BJ (cell line): ENCODE results near the gene RIPPLY2. TPM values are rescaled to one million over a fixed set of nuclear protein-coding genes. Genes with fewer than 3 reads are reported as not detected.
"Not testable (repeated sequence)": the region's sequence is repeated elsewhere in the genome, so short reads cannot be mapped to it uniquely, and the experiment has no call there.

Source experiments
- CTCF ChIA-PET: fragments of 350-600 bp; formaldehyde crosslinking; extraction: SDS; loops from one replicate; lab custom pipeline; 2021; ENCODE audit warnings: antibody characterized with exemption, inconsistent platforms; lab: Yijun Ruan, JAX
- POLR2A ChIA-PET: fragments of 300-600 bp; sonication (Branson Sonifier 250); formaldehyde crosslinking; extraction: SDS; loops from one replicate; lab custom pipeline; 2021; ENCODE audit warnings: antibody characterized with exemption; lab: Charles Lee
- DNase-seq: peaks from one replicate; pipeline ENCODE4 v3.0.0-alpha.2; 2011; ENCODE audit warnings: low read depth
- H3K27me3 ChIP-seq: 2 replicates; pipeline ENCODE4 v1.6.0; 2011; ENCODE audit warnings: low read length; ENCODE audit not compliant: control insufficient read depth, insufficient read depth
- H3K36me3 ChIP-seq: 2 replicates; pipeline ENCODE4 v1.5.1; 2011; ENCODE audit warnings: low read length; ENCODE audit not compliant: control insufficient read depth, insufficient read depth
- H3K4me3 ChIP-seq: 2 replicates; pipeline ENCODE4 v1.5.1; 2011; ENCODE audit warnings: low read depth, mild to moderate bottlenecking, control low read depth, low read length
- polyA minus RNA-seq: library from RNA; depleted of rRNA, polyadenylated mRNA; stranded (reverse); fragments of >200 nt; gene quantifications from 2 replicates; pipeline ENCODE4 v1.2.3, GENCODE V29; 2011; rRNA and poly(A)+ RNA removed
- polyA plus RNA-seq: library from polyadenylated mRNA; depleted of rRNA; stranded (reverse); fragments of >200 nt; gene quantifications from 2 replicates; pipeline ENCODE4 v1.2.3, GENCODE V29; 2011; rRNA removed
- TF ChIP-seq, protein P1 (sequence below): IDR thresholded peaks from 2 replicates; pipeline ENCODE4 v1.5.1; 2011; ENCODE audit warnings: low read depth, mild to moderate bottlenecking, control low read depth, inconsistent platforms, low read length, moderate library complexity; ENCODE audit not compliant: insufficient read depth

Gene RIPPLY2, protein sequence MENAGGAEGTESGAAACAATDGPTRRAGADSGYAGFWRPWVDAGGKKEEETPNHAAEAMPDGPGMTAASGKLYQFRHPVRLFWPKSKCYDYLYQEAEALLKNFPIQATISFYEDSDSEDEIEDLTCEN
- not detected in 2 replicates for polyA plus RNA-seq
- polyA minus RNA-seq: not detected in 2 replicates

DNA sequence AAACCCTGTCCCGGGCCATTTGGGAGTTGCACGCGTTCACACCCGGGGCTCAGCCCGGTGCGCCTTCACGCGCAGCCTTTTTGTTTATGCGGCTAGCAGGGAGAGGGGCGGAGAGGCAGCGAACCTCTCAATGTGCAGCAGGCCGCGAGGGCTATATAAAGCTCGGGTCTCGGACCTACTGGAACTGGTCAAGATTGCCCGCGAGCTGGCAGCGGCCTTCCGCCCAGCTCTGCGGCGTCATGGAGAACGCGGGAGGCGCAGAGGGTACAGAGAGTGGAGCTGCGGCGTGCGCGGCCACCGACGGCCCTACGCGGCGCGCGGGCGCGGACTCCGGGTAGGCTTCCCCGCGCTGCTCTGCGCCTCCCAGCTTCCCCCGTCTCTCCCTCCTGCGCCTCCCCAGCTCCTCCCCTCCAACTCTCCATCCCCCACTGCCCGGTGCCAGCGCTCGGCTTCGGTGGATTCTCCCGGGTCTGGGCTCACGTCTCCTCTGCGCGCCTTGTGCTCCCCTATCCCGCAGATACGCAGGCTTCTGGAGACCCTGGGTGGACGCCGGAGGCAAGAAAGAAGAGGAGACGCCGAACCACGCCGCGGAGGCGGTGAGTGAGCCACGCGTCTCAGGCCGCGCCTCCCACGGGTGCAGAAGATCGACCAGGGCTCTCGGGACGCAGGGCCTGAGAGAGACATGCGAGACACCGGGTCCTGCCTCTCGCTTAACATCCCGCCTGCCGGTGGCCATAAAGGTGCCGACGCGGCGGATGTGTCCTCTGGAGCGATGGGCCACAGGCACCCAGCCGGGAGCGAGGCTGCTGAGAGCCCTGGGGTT, at the start of gene RIPPLY2:
TSS of gene RIPPLY2 (plus strand) at position 183 of the 823 bp plus-strand sequence. CDS start at position 240, 57 bp downstream.
- POLR2A ChIA-PET: no interaction called here
- H3K27me3 ChIP-seq: peaks cover 15% of the 10 kb centered on the region
- no peak for DNase-seq
- CTCF ChIA-PET: interaction anchor here (0.6 kb wide), 1 partner anchor 242 kb away, joined by 3 read pairs; no protein-coding TSS in a partner anchor
- TF ChIP-seq, protein P1, sequence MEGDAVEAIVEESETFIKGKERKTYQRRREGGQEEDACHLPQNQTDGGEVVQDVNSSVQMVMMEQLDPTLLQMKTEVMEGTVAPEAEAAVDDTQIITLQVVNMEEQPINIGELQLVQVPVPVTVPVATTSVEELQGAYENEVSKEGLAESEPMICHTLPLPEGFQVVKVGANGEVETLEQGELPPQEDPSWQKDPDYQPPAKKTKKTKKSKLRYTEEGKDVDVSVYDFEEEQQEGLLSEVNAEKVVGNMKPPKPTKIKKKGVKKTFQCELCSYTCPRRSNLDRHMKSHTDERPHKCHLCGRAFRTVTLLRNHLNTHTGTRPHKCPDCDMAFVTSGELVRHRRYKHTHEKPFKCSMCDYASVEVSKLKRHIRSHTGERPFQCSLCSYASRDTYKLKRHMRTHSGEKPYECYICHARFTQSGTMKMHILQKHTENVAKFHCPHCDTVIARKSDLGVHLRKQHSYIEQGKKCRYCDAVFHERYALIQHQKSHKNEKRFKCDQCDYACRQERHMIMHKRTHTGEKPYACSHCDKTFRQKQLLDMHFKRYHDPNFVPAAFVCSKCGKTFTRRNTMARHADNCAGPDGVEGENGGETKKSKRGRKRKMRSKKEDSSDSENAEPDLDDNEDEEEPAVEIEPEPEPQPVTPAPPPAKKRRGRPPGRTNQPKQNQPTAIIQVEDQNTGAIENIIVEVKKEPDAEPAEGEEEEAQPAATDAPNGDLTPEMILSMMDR: no peak
- peak within 1 kb of the TSS; percentile 31 for H3K4me3 ChIP-seq
- H3K36me3 ChIP-seq: no peaks in the 10 kb centered on the region

DNA sequence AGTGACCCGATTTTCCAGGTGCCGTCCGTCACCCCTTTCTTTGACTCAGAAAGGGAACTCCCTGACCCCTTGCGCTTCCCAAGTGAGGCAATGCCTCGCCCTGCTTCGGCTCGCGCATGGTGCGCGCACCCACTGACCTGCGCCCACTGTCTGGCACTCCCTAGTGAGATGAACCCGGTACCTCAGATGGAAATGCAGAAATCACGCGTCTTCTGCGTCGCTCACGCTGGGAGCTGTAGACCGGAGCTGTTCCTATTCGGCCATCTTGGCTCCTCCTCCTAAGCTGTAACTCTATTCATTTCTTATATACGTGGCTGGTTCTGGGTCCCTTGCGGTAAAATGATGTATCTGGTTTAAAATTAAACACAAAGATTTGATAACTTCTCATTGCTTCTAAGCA, 49.7 kb upstream of the RIPPLY2 start:
- DNase-seq, CTCF ChIA-PET, H3K27me3 ChIP-seq, H3K36me3 ChIP-seq, POLR2A ChIA-PET, H3K4me3 ChIP-seq: not testable (repeated sequence)

DNA sequence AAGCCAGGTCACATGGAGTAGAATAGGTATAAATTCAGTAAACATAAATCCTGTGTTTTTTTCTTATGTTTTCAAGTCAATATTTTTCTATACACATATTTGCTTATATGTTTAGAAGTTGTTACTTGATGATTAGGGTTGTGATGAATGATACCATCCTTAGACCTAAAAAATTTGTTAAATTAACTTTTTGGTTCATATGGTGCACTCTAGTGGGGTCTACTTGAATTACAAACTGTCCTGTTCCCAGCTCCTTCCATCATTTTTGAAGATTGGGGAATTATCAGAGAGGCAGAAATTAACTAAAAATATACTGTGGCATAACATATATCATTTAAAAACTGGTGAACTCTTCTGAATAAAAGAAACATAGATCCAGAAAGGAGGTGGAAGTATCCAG, 48.3 kb upstream of the RIPPLY2 start:
- ChIA-PET POLR2A (no interaction called here), CTCF (no interaction called here)
- DNase-seq: no peak
- TF ChIP-seq, protein P1: no peak
- no peak overlapping the region for H3K4me3 ChIP-seq
- no peaks in the 10 kb centered on the region for H3K27me3 ChIP-seq
- H3K36me3 ChIP-seq: no peaks in the 10 kb centered on the region

DNA sequence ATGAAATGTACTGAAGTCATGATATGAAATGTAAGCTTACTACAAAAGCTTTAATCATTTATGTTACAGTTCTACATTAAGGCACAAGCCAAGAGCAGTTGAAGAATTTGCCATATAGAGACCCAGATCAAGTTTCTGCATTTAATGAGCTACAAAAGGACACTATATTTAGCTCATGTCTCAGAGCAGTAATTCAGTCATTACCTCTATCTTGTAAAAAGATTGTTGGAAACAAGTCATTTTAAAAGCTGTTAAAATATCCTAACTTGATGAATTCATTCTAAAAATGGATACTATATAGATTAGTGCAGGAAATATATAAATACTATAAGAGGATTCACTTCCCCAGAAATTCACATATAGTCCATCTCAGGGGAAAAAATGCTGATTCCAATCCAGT, 45.2 kb upstream of the RIPPLY2 start:
- POLR2A ChIA-PET: no interaction called here
- no peaks in the 10 kb centered on the region for H3K27me3 ChIP-seq

DNA sequence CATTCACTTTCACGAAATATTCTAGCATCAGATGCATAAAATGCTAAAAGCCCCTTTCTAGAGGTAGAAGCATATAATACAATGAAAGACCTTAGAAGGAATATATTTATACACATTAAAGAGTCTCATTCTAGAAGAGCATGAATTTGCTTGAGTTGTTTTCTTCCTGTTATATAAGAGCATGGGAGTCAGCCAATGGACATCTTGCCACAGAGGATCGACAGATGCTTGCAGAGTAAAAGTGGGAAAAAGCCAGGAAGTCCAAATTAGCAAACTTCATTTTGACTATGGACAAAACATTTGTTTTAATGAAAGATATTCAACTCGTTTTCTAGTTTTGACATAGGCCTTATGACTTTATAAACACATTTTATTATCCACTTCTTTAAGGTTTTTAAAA, 44.2 kb upstream of the RIPPLY2 start:
- Histone ChIP-seq H3K27me3 (no peaks in the 10 kb centered on the region), H3K4me3 (no peak overlapping the region), H3K36me3 (no peaks in the 10 kb centered on the region)
- ChIA-PET POLR2A (no interaction called here), CTCF (no interaction called here)
- DNase-seq: no peak
- TF ChIP-seq, protein P1: no peak

More for the DNA sequence above, 45.2 kb upstream of the RIPPLY2 start:
- CTCF ChIA-PET: no interaction called here
- Histone ChIP-seq H3K4me3 (no peak overlapping the region), H3K36me3 (no peaks in the 10 kb centered on the region)
- DNase-seq: no peak
- TF ChIP-seq, protein P1: no peak
